ENCODE results near the gene SSNA1.

The SSNA1 gene

DNA sequence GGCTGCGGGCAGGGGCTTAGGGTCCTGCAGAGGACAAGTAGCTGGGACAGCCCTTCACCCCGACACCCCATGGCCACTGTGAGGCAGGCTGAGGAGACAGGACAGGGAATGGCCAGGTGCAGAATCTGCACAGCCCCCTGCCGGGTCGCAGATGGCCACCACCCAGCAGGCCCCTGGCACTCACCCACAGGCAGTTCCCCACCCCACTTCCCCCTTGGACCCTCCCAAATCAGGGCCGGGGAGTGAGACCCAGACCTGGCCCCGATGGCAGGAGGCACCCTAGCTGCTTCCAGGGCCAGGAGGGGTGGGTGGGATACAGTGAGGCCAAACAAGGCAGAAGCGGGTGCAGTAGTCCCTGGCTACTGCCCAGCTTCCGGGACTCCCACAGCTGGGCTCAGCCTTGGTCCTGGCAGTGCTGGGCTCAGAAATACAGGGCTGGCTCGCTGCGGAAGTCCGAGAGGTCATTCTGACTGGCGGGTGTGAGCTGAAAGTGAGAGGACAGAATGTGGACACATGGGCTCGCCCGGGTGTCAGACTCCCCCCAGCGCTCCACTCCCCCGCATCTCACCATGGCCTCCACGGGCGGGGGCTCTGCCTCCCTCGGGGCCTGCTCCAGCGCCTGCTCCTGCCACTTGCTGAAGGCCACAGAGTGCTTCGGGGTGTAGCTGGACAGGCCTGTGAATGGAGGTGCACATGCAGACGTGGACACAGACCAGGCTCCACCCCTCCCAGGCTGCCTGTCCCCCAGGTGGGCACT lies 3.4 kb downstream of the SSNA1 start:
- TF ChIP-seq, protein P1, sequence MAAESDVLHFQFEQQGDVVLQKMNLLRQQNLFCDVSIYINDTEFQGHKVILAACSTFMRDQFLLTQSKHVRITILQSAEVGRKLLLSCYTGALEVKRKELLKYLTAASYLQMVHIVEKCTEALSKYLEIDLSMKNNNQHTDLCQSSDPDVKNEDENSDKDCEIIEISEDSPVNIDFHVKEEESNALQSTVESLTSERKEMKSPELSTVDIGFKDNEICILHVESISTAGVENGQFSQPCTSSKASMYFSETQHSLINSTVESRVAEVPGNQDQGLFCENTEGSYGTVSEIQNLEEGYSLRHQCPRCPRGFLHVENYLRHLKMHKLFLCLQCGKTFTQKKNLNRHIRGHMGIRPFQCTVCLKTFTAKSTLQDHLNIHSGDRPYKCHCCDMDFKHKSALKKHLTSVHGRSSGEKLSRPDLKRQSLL (tag by site-specific recombination; IDR thresholded peaks at IDR 0.05): peak; percentile 8; the same call in 1 of the 2 replicates
- TF ChIP-seq, protein P2, sequence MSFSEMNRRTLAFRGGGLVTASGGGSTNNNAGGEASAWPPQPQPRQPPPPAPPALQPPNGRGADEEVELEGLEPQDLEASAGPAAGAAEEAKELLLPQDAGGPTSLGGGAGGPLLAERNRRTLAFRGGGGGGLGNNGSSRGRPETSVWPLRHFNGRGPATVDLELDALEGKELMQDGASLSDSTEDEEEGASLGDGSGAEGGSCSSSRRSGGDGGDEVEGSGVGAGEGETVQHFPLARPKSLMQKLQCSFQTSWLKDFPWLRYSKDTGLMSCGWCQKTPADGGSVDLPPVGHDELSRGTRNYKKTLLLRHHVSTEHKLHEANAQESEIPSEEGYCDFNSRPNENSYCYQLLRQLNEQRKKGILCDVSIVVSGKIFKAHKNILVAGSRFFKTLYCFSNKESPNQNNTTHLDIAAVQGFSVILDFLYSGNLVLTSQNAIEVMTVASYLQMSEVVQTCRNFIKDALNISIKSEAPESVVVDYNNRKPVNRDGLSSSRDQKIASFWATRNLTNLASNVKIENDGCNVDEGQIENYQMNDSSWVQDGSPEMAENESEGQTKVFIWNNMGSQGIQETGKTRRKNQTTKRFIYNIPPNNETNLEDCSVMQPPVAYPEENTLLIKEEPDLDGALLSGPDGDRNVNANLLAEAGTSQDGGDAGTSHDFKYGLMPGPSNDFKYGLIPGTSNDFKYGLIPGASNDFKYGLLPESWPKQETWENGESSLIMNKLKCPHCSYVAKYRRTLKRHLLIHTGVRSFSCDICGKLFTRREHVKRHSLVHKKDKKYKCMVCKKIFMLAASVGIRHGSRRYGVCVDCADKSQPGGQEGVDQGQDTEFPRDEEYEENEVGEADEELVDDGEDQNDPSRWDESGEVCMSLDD (tag by site-specific recombination; IDR thresholded peaks at IDR 0.05): 0 out of 2 replicates have a peak, but pooled peaks have one; percentile 7
- peak; percentile 66 for TF ChIP-seq OSR2 (tag by site-specific recombination; IDR thresholded peaks at IDR 0.05)
- TF ChIP-seq SP2 (tag by site-specific recombination; IDR thresholded peaks at IDR 0.05): 0 out of 2 replicates have a peak, but pooled peaks have one; percentile 16
- no peak for TF ChIP-seq KLF10 (tag by site-specific recombination; IDR thresholded peaks at IDR 0.05)
- TF ChIP-seq ZNF623 (tag by site-specific recombination; IDR thresholded peaks at IDR 0.05): no peak
- Histone ChIP-seq H3K4me1 (ENCODE audit: control insufficient read depth, insufficient read depth, low read length) (peaks cover 13% of the 10 kb centered on the region), H3K9me3 (ENCODE audit: control insufficient read depth, insufficient read depth, low read depth, low read length) (no peaks in the 10 kb centered on the region), H3K4me3 (ENCODE audit: low read depth, low read length) (no peak overlapping the region), H3K27ac (ENCODE audit: extremely low read depth, low read depth, low read length) (no peak overlapping the region), H3K36me3 (ENCODE audit: control insufficient read depth in 2 of 2, insufficient read depth in 1 of 2, low read length in 2 of 2) (peaks cover 0 to 37% of the 10 kb centered on the region in 2 experiments; a peak in 1 of 3 replicates)
- ChIA-PET CTCF (interaction anchor here (0.6 to 2.3 kb wide), 5 partner anchors 13 to 45 kb away, joined by 3 to 9 read pairs (median 4); partner anchors contain the start of genes NDOR1, RNF224 and TMEM203), POLR2A (interaction anchor here (0.6 to 7.1 kb wide), 12 partner anchors 11 to 157 kb away, joined by 3 to 178 read pairs (median 4); partner anchors contain the start of genes LRRC26, MAN1B1, NDOR1 and TMEM203)

DNA sequence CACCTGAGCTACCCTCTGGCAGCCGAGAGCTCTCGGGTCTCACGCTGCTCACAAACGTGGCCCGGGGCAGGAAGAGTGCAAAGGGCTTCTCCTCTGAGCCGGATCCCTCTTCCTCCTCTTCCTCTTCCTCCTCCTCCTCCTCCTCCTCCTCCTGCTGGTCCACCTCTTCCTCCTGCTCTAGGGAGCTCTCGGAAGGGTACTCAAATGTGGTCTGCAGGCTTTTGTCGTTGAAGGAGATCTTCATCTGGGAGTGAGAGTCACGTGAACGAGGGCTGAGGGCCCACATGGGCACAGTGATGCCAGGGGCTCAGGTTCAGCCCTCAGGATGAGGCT lies 3.9 kb downstream of the SSNA1 start:
- Histone ChIP-seq H3K4me1 (ENCODE audit: control insufficient read depth, insufficient read depth, low read length) (peaks cover 8% of the 10 kb centered on the region), H3K4me3 (ENCODE audit: low read depth, low read length) (no peak overlapping the region), H3K27ac (ENCODE audit: extremely low read depth, low read depth, low read length) (no peak overlapping the region), H3K36me3 (ENCODE audit: control insufficient read depth in 2 of 2, insufficient read depth in 1 of 2, low read length in 2 of 2) (peaks cover 0 to 31% of the 10 kb centered on the region in 2 experiments; a peak in 1 of 3 replicates), H3K9me3 (ENCODE audit: control insufficient read depth, insufficient read depth, low read depth, low read length) (no peaks in the 10 kb centered on the region)
- TF ChIP-seq, protein P3, sequence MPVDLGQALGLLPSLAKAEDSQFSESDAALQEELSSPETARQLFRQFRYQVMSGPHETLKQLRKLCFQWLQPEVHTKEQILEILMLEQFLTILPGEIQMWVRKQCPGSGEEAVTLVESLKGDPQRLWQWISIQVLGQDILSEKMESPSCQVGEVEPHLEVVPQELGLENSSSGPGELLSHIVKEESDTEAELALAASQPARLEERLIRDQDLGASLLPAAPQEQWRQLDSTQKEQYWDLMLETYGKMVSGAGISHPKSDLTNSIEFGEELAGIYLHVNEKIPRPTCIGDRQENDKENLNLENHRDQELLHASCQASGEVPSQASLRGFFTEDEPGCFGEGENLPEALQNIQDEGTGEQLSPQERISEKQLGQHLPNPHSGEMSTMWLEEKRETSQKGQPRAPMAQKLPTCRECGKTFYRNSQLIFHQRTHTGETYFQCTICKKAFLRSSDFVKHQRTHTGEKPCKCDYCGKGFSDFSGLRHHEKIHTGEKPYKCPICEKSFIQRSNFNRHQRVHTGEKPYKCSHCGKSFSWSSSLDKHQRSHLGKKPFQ (tag by site-specific recombination; IDR thresholded peaks at IDR 0.05): no peak
- TF ChIP-seq, protein P4, sequence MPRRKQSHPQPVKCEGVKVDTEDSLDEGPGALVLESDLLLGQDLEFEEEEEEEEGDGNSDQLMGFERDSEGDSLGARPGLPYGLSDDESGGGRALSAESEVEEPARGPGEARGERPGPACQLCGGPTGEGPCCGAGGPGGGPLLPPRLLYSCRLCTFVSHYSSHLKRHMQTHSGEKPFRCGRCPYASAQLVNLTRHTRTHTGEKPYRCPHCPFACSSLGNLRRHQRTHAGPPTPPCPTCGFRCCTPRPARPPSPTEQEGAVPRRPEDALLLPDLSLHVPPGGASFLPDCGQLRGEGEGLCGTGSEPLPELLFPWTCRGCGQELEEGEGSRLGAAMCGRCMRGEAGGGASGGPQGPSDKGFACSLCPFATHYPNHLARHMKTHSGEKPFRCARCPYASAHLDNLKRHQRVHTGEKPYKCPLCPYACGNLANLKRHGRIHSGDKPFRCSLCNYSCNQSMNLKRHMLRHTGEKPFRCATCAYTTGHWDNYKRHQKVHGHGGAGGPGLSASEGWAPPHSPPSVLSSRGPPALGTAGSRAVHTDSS (tag by site-specific recombination; IDR thresholded peaks at IDR 0.05): peak; percentile 97
- TF ChIP-seq ZIC2 (tag by site-specific recombination; IDR thresholded peaks at IDR 0.05): no peak
- TF ChIP-seq ZNF19 (tag by site-specific recombination; IDR thresholded peaks at IDR 0.05; ENCODE audit: low read depth): no peak
- TF ChIP-seq ZNF791 (tag by site-specific recombination; IDR thresholded peaks at IDR 0.05): no peak
- TF ChIP-seq HOXD13 (CRISPR knock-in tag; IDR thresholded peaks at IDR 0.05; ENCODE audit: borderline replicate concordance): no peak
- CTCF ChIA-PET: interaction anchor here (0.6 to 2.3 kb wide), 4 partner anchors 13 to 44 kb away, joined by 4 to 9 read pairs (median 5); partner anchors contain the start of genes NDOR1, RNF224 and TMEM203
- POLR2A ChIA-PET: interaction anchor here (0.6 to 7.1 kb wide), 12 partner anchors 12 to 157 kb away, joined by 3 to 178 read pairs (median 4); partner anchors contain the start of genes LRRC26, MAN1B1, NDOR1 and TMEM203

Data from HEK293 (cell line).